ENCODE data around the gene CAPN14.

GRCh38 chr2:31227711-31228125 is 10.4 kb upstream of the CAPN14 start:
- TF ChIP-seq POLR2A (IDR thresholded peaks at IDR 0.05; ENCODE audit: low read length) (no peak), GATA1 (IDR thresholded peaks at IDR 0.05; ENCODE audit: low read depth, low read length) (no peak)
